ENCODE results near the gene ZNF845.

DNA sequence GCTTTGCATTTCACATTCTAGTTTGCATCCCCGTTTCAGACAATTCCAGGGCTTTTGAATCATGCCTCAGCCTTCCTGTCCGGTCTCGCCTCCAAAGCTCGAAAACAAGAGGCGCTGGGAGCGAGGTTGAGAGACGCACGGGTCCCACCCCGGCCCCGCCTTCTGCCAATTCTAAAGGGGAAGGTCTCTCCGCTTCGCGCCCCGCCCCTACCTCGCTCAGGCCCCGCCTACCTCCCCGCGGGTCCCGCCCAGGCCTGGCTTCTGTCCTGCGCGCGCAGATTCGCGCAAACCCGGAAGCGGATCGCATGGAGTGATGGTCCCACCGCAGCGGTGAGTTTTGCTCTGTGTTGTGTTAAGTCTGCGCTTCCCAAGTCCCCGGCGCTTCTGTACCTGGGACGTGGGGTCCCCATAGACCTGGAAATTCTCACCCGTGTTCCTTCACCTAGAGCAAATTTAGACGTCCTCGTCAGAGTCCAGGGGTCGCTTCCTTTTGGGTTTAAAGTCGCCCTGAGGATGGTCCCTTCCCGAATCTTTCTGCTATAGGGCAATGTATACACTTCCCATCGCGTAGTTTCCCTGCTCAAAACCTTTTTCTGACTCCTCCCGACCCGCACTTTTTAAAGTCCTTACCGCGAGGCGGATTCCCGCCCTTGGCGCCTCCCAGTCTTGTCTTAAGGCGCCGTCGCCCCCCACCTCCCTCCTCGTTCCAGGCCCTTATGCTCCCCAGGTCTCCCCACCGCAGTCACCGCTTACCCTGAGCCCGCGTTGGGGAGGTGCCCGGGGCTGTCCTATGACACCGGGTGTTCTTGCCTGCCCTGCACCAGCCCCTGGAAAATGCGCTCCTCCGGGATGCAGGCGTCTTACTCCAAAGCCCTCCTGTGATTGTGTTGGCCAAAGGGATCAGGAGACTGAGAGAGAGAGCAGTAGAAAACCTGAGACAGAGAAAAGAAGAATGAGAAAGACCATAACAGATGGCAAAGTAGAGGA is at the start of gene ZNF845:
- TF ChIP-seq, protein P1, sequence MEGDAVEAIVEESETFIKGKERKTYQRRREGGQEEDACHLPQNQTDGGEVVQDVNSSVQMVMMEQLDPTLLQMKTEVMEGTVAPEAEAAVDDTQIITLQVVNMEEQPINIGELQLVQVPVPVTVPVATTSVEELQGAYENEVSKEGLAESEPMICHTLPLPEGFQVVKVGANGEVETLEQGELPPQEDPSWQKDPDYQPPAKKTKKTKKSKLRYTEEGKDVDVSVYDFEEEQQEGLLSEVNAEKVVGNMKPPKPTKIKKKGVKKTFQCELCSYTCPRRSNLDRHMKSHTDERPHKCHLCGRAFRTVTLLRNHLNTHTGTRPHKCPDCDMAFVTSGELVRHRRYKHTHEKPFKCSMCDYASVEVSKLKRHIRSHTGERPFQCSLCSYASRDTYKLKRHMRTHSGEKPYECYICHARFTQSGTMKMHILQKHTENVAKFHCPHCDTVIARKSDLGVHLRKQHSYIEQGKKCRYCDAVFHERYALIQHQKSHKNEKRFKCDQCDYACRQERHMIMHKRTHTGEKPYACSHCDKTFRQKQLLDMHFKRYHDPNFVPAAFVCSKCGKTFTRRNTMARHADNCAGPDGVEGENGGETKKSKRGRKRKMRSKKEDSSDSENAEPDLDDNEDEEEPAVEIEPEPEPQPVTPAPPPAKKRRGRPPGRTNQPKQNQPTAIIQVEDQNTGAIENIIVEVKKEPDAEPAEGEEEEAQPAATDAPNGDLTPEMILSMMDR (IDR thresholded peaks at IDR 0.05), result no peak
- peak in 2 of 3 donors; percentile 62 to 67 for TF ChIP-seq POLR2A (IDR thresholded peaks at IDR 0.05)

Data from body of pancreas (tissue), 4 donors.